K562 (cell line): ENCODE measurements around the gene MED17. TPM values are rescaled to one million over a fixed set of nuclear protein-coding genes. Genes with fewer than 3 reads are reported as not detected.

Source experiments
- ATAC-seq: fragments of 200-7000 bp; cut with Tn5 transposase; 3 replicates; pipeline ENCODE4 v1.9.1; 2020; ENCODE audit warnings: moderate library complexity
- BruUV-seq: library from RNA; stranded (reverse); fragments of 400-500 nt; replicated peaks from 2 replicates; lab custom pipeline; 2021; lab: Mats Ljungman, UMichigan
- CTCF ChIA-PET: fragments of 300-600 bp; formaldehyde crosslinking; extraction: SDS; loops from one replicate; lab custom pipeline; 2021; ENCODE audit warnings: low intra/inter-chr PET ratio; lab: Yijun Ruan, JAX
- POLR2A ChIA-PET: fragments of 300-600, 350-650 bp; sonication (Branson Sonifier 250); formaldehyde crosslinking; extraction: SDS; loops from one replicate; lab custom pipeline; 2021; ENCODE audit warnings: antibody characterized with exemption, inconsistent platforms; lab: Yijun Ruan, JAX
- DNase-seq, 4 experiments: peaks; one replicate each; pipeline versions ENCODE4 v3.0.0 to v3.0.0-alpha.2; 2011 to 2018; ENCODE audit warnings: low spot score in 3 of 4, mixed read lengths in 3 of 4; ENCODE audit errors: extremely low read depth in 1 of 4
- FAIRE-seq: peaks from 2 replicates; lab custom pipeline; 2011; peaks lifted over from hg19 to GRCh38; lab: Jason Lieb, UNC
- H2AFZ ChIP-seq: 2 replicates; pipeline ENCODE4 v1.6.0; 2011; ENCODE audit warnings: low read depth, low read length, control low read depth, inconsistent platforms
- H3K27ac ChIP-seq: fragments of 200-600 bp; 3 replicates; pipeline ENCODE4 v1.8.0; 2011; ENCODE audit warnings: low read depth, mild to moderate bottlenecking, control low read depth, inconsistent platforms, low read length, moderate library complexity, mixed read lengths; ENCODE audit errors: extremely low read depth
- H3K27me3 ChIP-seq, 2 experiments: fragments of 300-600 bp in 1 of 2; 2 replicates in 1 of 2; 3 replicates in 1 of 2; pipeline versions ENCODE4 v1.6.0 to v1.8.0; 2011; ENCODE audit warnings: inconsistent platforms in 2 of 2, low read length in 2 of 2, mild to moderate bottlenecking in 1 of 2, mixed read lengths in 1 of 2, moderate library complexity in 1 of 2; ENCODE audit not compliant: control insufficient read depth in 2 of 2, insufficient read depth in 2 of 2
- H3K36me3 ChIP-seq: fragments of 300-600 bp; 3 replicates; pipeline ENCODE4 v1.8.0; 2011; ENCODE audit warnings: mild to moderate bottlenecking, low read length, inconsistent platforms; ENCODE audit not compliant: control insufficient read depth, insufficient read depth
- H3K4me1 ChIP-seq, 2 experiments: fragments of 200-600 bp in 1 of 2; replicated peaks in 1 of 2; 2 replicates in 1 of 2; 3 replicates in 1 of 2; pipeline versions ENCODE4 v1.5.1 to v1.8.0; 2011; ENCODE audit warnings: inconsistent platforms in 2 of 2, low read length in 2 of 2, mild to moderate bottlenecking in 1 of 2, mixed read lengths in 1 of 2, moderate library complexity in 1 of 2; ENCODE audit not compliant: control insufficient read depth in 2 of 2, insufficient read depth in 2 of 2
- H3K4me2 ChIP-seq: 2 replicates; pipeline ENCODE4 v1.6.1; 2011; ENCODE audit warnings: low read length, control low read depth, inconsistent platforms, mixed read lengths; ENCODE audit not compliant: insufficient read depth
- H3K4me3 ChIP-seq: fragments of 200-600 bp; sonication (generic), shearing (Covaris generic); 2 replicates; pipeline ENCODE4 v1.5.1; 2016; ENCODE audit warnings: control low read depth, inconsistent platforms
- H3K79me2 ChIP-seq: fragments of 200-600 bp; 3 replicates; pipeline ENCODE4 v1.8.0; 2011; ENCODE audit warnings: low read length, inconsistent platforms; ENCODE audit not compliant: control insufficient read depth, insufficient read depth
- H3K9ac ChIP-seq, 2 experiments: 2 replicates each; pipeline versions ENCODE4 v1.6.0 to v1.6.1; 2011; ENCODE audit warnings: low read depth in 2 of 2, low read length in 2 of 2, control low read depth in 1 of 2, inconsistent platforms in 1 of 2, mild to moderate bottlenecking in 1 of 2, mixed read lengths in 1 of 2; ENCODE audit not compliant: insufficient read depth in 1 of 2
- H3K9me1 ChIP-seq: one replicate; pipeline ENCODE4 v1.6.0; 2011; ENCODE audit warnings: inconsistent platforms, mild to moderate bottlenecking, low read length, moderate library complexity; ENCODE audit not compliant: control insufficient read depth, insufficient read depth
- H3K9me3 ChIP-seq: replicated peaks from 2 replicates; pipeline ENCODE4 v1.5.1; 2011; ENCODE audit warnings: low read depth, low read length, inconsistent platforms; ENCODE audit not compliant: control insufficient read depth, insufficient read depth
- H4K20me1 ChIP-seq: replicated peaks from 2 replicates; pipeline ENCODE4 v1.6.1; 2011; ENCODE audit warnings: low read length, inconsistent platforms, mixed read lengths; ENCODE audit not compliant: control insufficient read depth, insufficient read depth
- CEBPZ ChIP-seq: fragments of 150-350 bp; IDR thresholded peaks from 2 replicates; pipeline ENCODE4 v1.6.1; 2014; ENCODE audit warnings: low read depth, mild to moderate bottlenecking, low read length, borderline replicate concordance
- ILK ChIP-seq: fragments of 450-650 bp; IDR thresholded peaks from 2 replicates; pipeline ENCODE4 v1.6.1; 2016; ENCODE audit warnings: missing genetic modification characterization, low read depth, mild to moderate bottlenecking, missing compliant biosample characterization, moderate library complexity, borderline replicate concordance
- PHB ChIP-seq: fragments of 250-450 bp; sonication (Bioruptor Pico); IDR thresholded peaks from 2 replicates; pipeline ENCODE4 v1.5.0; 2021
- PHB2 ChIP-seq: fragments of 450-650 bp; IDR thresholded peaks from 2 replicates; pipeline ENCODE4 v1.6.1; 2017; ENCODE audit warnings: low read depth
- RNF219 ChIP-seq: fragments of 250-450 bp; sonication (Bioruptor Pico); IDR thresholded peaks from 2 replicates; pipeline ENCODE4 v1.5.0; 2022; ENCODE audit warnings: mild to moderate bottlenecking
- STAT5A ChIP-seq: IDR thresholded peaks from 2 replicates; pipeline ENCODE4 v1.6.1; 2012; ENCODE audit warnings: low read length, inconsistent platforms, borderline replicate concordance
- ZC3H11A ChIP-seq: IDR thresholded peaks from 2 replicates; pipeline ENCODE4 v1.6.1; 2012; ENCODE audit warnings: low read depth, low read length, improper control_type of control experiment
- WGBS: fragments of 100-300 bp; shearing (Covaris generic); methylation state at CpG from one replicate; pipeline ENCODE4 v1.1.6; 2016; ENCODE audit warnings: low coverage, mixed read lengths; ENCODE audit not compliant: insufficient coverage; ENCODE audit errors: missing lambda C conversion rate; 5-methylcytosine and 5-hydroxymethylcytosine counted together
- in situ Hi-C: fragments of 300-500 bp; cut with MboI; formaldehyde crosslinking; loops from 4 replicates; pipeline ENCODE4 v1.15.0; 2018; ENCODE audit warnings: inconsistent platforms, mixed read lengths
- intact Hi-C: fragments of 100-400 bp; cut with micrococcal nuclease; formaldehyde crosslinking; loops from 2 replicates; pipeline ENCODE4 v1.14.2; 2022
- polyA plus RNA-seq, 8 experiments: library from polyadenylated mRNA; depleted of rRNA in 4 of 8; stranded (reverse) in 5 of 8; unstranded in 3 of 8; fragments of >200 nt; fragmentation: Nextera tagmentation in 2 of 8; fragmentation: Illumina TruSeq in 1 of 8; extraction: Ambion mirVana in 2 of 8; extraction: Trizol in 1 of 8; gene quantifications; 2 replicates each; pipeline versions ENCODE4 v1.2.1 to v1.2.3, GENCODE V29; 2011 to 2014; ENCODE audit warnings: inconsistent platforms in 1 of 8, missing spikeins in 1 of 8
- total RNA-seq, 7 experiments: library from RNA; depleted of rRNA in 6 of 7; stranded (reverse); fragments of >200 nt in 6 of 7; fragmentation: Illumina TruSeq in 2 of 7; extraction: Trizol in 2 of 7; gene quantifications; 2 replicates each; pipeline versions ENCODE4 v1.2.1 to v1.2.3, GENCODE V29; 2011 to 2021; ENCODE audit warnings: low replicate concordance in 1 of 7

The MED17 gene
- total and polyA plus RNA-seq, 9 of the 15 experiments (the other 6 are each of a cell fraction or from before 2014, with no cell fraction given) = 6.7 to 34.7 (median 26.8) TPM

GRCh38 chr11:93844568-93844967 lies 60.5 kb downstream of the MED17 start:
- Histone ChIP-seq H4K20me1 (peaks cover 5% of the 10 kb centered on the region; the same call in 1 of the 2 replicates), H3K4me2 (no peak overlapping the region), H3K9ac (no peak overlapping the region), H3K27ac (no peak overlapping the region), H3K4me3 (no peak overlapping the region), H3K27me3 (peaks cover 18 to 52% of the 10 kb centered on the region in 2 experiments; a peak in 4 of 5 replicates), H3K79me2 (no peaks in the 10 kb centered on the region), H3K4me1 (peaks cover 4 to 6% of the 10 kb centered on the region in 2 experiments; a peak in 3 of 5 replicates), H2AFZ (no peak overlapping the region), H3K36me3 (no peaks in the 10 kb centered on the region), H3K9me3 (no peaks in the 10 kb centered on the region), H3K9me1 (no peaks in the 10 kb centered on the region)
- ChIA-PET CTCF (no interaction called here), POLR2A (interaction anchor here (1.1 kb wide), 1 partner anchor 12 kb away, joined by 3 read pairs; no protein-coding TSS in a partner anchor)
- in situ Hi-C loops (no loop called here), intact Hi-C loops (no loop called here)
- FAIRE-seq (no peak), DNase-seq (no peak), ATAC-seq (no peak)
- WGBS = 2% methylated on average over 7 of the region's 7 CpGs
- TF ChIP-seq PHB2 (no peak), ILK (tag) (no peak), CEBPZ (no peak), RNF219 (CRISPR knock-in tag) (no peak), PHB (CRISPR knock-in tag) (no peak), STAT5A (no peak), ZC3H11A (no peak)
- BruUV-seq = no TSS peak
